Stimulated activated CD4-positive, alpha-beta T cell treated with anti-CD3 and anti-CD28 coated beads, Interleukin-12 subunit alpha, Interleukin-12 subunit beta, amount 100 ng/mL, for 24 hours (primary cell): ENCODE results near the gene WIPF3.

Source experiments
- DNase-seq, 2 experiments: peaks; one replicate each; pipeline ENCODE4 v3.0.0-alpha.2; 2020; ENCODE audit warnings: low read depth in 2 of 2

The WIPF3 gene

GRCh38 chr7:29806208-29806994 is at the start of gene WIPF3:
Gene WIPF3, plus strand, starts transcription at chr7:29806508. Its CDS starts 28,217 bp downstream, at chr7:29834725.
- DNase-seq: no peak

GRCh38 chr7:29763266-29763665 is 43.0 kb upstream of the WIPF3 start:
- no peak for DNase-seq

- DNase-seq: no peak
Measured at GRCh38 chr7:29764227-29764626, 42.1 kb upstream of the WIPF3 start.

GRCh38 chr7:29765490-29765889 is 40.8 kb upstream of the WIPF3 start:
- no peak for DNase-seq

GRCh38 chr7:29770371-29770770 is 35.9 kb upstream of the WIPF3 start:
- DNase-seq: no peak

GRCh38 chr7:29771081-29771816 is 35.1 kb upstream of the WIPF3 start:
- no peak for DNase-seq

- no peak for DNase-seq
Measured at GRCh38 chr7:29779017-29779416, 27.3 kb upstream of the WIPF3 start.

- no peak for DNase-seq
Measured at GRCh38 chr7:29780346-29780745, 26.0 kb upstream of the WIPF3 start.

GRCh38 chr7:29783671-29784070 is 22.6 kb upstream of the WIPF3 start:
- DNase-seq: no peak

- no peak for DNase-seq
Measured at GRCh38 chr7:29793507-29793906, 12.8 kb upstream of the WIPF3 start.

- no peak for DNase-seq
Measured at GRCh38 chr7:29794959-29795629, 11.2 kb upstream of the WIPF3 start.

GRCh38 chr7:29795696-29796580 is 10.4 kb upstream of the WIPF3 start:
- DNase-seq: no peak

GRCh38 chr7:29797112-29797944 is 9.0 kb upstream of the WIPF3 start:
- no peak for DNase-seq

GRCh38 chr7:29798422-29798821 is 7.9 kb upstream of the WIPF3 start:
- no peak for DNase-seq

- DNase-seq: no peak
Measured at GRCh38 chr7:29801929-29802328, 4.4 kb upstream of the WIPF3 start.

- DNase-seq: no peak
Measured at GRCh38 chr7:29805031-29805430, 1.3 kb upstream of the WIPF3 start.

- DNase-seq: no peak
Measured at GRCh38 chr7:29805886-29806207, 461 bp upstream of the WIPF3 start.

GRCh38 chr7:29806995-29807841 is 910 bp downstream of the WIPF3 start:
- DNase-seq: no peak

- DNase-seq: no peak
Measured at GRCh38 chr7:29808075-29808801, 1.9 kb downstream of the WIPF3 start.
